IPS-18a (cell line): Measurements from ENCODE around the gene DUS1L.

Experiments used
- H3K27ac ChIP-seq: one replicate; pipeline ENCODE4 v1.5.1; 2013; ENCODE audit warnings: low read length
- H3K27me3 ChIP-seq: one replicate; pipeline ENCODE4 v1.6.1; 2013; ENCODE audit warnings: mild to moderate bottlenecking, low read length; ENCODE audit not compliant: control insufficient read depth, insufficient read depth
- H3K36me3 ChIP-seq: one replicate; pipeline ENCODE4 v1.6.1; 2013; ENCODE audit warnings: low read depth, low read length; ENCODE audit not compliant: control insufficient read depth
- H3K4me1 ChIP-seq: one replicate; pipeline ENCODE4 v1.6.1; 2013; ENCODE audit warnings: low read depth, low read length; ENCODE audit not compliant: control insufficient read depth
- H3K4me3 ChIP-seq: one replicate; pipeline ENCODE4 v1.5.1; 2013; ENCODE audit warnings: low read length
- H3K9ac ChIP-seq: one replicate; pipeline ENCODE4 v1.6.1; 2013; ENCODE audit warnings: mild to moderate bottlenecking, low read length, moderate library complexity
- H3K9me3 ChIP-seq: one replicate; pipeline ENCODE4 v1.6.1; 2013; ENCODE audit warnings: low read depth, low read length; ENCODE audit not compliant: control insufficient read depth

DUS1L gene

DNA sequence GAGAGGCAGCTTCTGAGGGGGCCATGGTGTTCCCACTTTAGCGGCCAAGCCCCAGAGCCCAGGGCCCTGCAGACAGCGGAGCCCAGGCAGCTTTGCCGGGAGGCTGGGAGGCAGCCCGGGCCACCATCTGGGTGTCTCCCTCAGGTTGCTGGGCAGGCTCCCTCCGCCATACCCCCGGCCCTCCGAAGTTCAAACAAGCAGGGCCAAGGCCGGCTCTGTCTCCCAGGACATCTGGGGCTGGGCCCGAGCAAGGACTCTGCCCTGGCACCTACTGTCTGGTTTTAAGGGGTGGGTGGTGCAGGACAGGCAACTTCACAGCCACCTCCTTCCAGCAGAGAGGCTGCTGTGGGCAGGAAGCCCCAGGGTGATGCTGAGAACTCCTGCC lies 2.6 kb downstream of the DUS1L start:
- H3K9me3 ChIP-seq, result no peaks in the 10 kb centered on the region
- H3K36me3 ChIP-seq, result peaks cover 30% of the 10 kb centered on the region
- H3K4me1 ChIP-seq, result no peaks in the 10 kb centered on the region
- no peak overlapping the region for H3K9ac ChIP-seq
- H3K27me3 ChIP-seq, result no peaks in the 10 kb centered on the region
- no peak overlapping the region for H3K27ac ChIP-seq
- H3K4me3 ChIP-seq, result no peak overlapping the region

DNA sequence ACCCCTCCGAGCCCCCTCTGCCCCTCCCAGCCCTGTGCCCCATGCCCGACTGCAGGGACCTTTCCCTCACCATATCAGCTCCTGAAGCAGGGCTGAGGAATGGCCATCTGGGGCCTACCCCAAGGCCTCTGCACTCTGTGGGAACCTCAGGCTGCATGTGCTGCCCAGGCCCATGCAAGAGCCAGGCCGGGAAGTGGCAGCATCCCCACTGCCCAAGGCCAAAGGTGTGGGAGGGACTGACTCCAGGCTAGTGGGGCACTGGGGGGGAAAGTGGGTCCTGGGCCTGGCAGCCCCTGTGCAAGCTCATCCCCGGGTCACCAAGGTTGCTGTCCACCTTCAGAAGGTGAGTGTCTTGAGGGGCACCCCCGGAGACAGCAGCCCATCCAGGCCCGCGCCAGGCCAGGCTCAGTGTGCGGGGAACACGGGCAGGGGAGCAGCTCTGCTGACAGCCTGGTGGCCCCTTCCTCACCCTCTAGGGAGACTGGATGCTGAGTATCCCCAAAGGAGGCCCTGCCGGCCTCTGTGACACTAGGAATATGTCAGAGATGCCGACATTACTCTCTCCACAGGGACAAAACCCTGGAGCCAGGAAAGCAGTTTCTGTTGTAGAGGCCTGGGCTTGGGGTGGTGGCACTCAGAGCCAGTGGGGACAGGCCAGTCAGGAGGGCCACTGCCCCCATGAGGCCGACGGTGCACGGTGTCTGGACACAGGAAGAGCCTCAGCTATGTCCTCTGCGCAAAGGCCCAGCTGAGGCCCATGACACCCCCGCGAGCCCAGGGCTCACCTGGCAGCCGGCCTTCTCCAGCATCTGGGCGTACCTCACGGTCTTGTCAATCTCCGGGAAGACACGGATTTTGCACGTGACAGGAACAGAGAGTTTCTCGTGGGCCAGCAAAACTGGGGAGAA lies 3.3 kb downstream of the DUS1L start:
- H3K27ac ChIP-seq, result no peak overlapping the region
- H3K4me1 ChIP-seq, result no peaks in the 10 kb centered on the region
- peaks cover 35% of the 10 kb centered on the region for H3K36me3 ChIP-seq
- H3K4me3 ChIP-seq, result no peak overlapping the region
- H3K9ac ChIP-seq, result no peak overlapping the region
- H3K27me3 ChIP-seq, result no peaks in the 10 kb centered on the region
- no peaks in the 10 kb centered on the region for H3K9me3 ChIP-seq

GRCh38 chr17:82061047-82061925 lies 4.3 kb downstream of the DUS1L start:
- H3K36me3 ChIP-seq, result peaks cover 45% of the 10 kb centered on the region
- no peaks in the 10 kb centered on the region for H3K9me3 ChIP-seq
- no peak overlapping the region for H3K9ac ChIP-seq
- H3K27me3 ChIP-seq, result no peaks in the 10 kb centered on the region
- no peak overlapping the region for H3K4me3 ChIP-seq
- H3K4me1 ChIP-seq, result no peaks in the 10 kb centered on the region
- H3K27ac ChIP-seq, result no peak overlapping the region

DNA sequence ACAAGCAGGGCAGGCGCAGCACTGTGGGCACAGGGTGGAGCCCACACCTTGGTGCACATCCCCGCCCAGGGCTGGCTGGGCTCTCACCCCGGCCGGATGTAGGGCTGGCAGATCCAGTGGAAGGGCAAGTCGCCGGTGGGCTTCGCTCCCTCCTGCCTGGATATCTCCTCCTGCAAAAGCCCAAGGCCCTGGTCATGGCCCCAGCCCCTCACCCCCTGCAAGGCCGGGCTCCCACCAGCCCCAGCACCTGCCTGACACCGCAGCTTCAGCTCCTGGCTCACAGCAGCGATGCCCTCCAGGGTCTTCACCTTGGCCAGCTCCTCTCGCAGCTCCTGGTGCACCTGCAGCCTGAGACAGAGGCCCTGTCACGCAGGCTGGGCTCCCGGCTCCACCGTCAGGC lies 5.0 kb downstream of the DUS1L start:
- no peak overlapping the region for H3K4me3 ChIP-seq
- no peak overlapping the region for H3K27ac ChIP-seq
- no peaks in the 10 kb centered on the region for H3K9me3 ChIP-seq
- no peaks in the 10 kb centered on the region for H3K4me1 ChIP-seq
- H3K36me3 ChIP-seq, result peaks cover 52% of the 10 kb centered on the region
- H3K9ac ChIP-seq, result no peak overlapping the region
- H3K27me3 ChIP-seq, result no peaks in the 10 kb centered on the region

DNA sequence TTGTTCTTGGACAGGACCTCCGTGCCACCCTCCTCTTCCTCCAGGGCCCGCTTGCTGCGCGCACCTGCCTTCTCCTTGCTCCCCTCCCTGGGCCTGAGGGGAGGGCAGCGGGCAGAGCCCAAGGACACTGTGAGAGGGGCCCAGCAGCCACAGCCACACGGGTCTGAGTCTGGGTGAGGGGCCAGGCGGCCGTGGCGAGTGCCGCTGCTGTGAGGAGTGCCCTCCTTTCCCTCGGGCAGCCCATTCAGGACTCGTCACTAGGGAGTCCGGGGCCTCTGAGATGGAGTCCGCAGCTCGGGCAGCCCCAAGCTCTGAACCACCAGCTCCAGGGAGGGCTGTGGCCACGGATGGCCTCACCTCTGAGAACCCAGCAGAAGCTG lies 5.6 kb downstream of the DUS1L start:
- peaks cover 55% of the 10 kb centered on the region for H3K36me3 ChIP-seq
- no peak overlapping the region for H3K9ac ChIP-seq
- H3K27me3 ChIP-seq, result no peaks in the 10 kb centered on the region
- H3K27ac ChIP-seq, result no peak overlapping the region
- no peaks in the 10 kb centered on the region for H3K4me1 ChIP-seq
- no peaks in the 10 kb centered on the region for H3K9me3 ChIP-seq
- no peak overlapping the region for H3K4me3 ChIP-seq

GRCh38 chr17:82059272-82060000 lies 6.2 kb downstream of the DUS1L start:
- Histone ChIP-seq H3K4me3 (no peak overlapping the region), H3K9me3 (no peaks in the 10 kb centered on the region), H3K9ac (no peak overlapping the region), H3K36me3 (peaks cover 61% of the 10 kb centered on the region), H3K27me3 (no peaks in the 10 kb centered on the region), H3K4me1 (no peaks in the 10 kb centered on the region), H3K27ac (no peak overlapping the region)

- Histone ChIP-seq H3K9ac (no peak overlapping the region), H3K36me3 (peaks cover 61% of the 10 kb centered on the region), H3K27ac (no peak overlapping the region), H3K4me3 (no peak overlapping the region), H3K27me3 (no peaks in the 10 kb centered on the region), H3K4me1 (no peaks in the 10 kb centered on the region), H3K9me3 (no peaks in the 10 kb centered on the region)
Observed at GRCh38 chr17:82058855-82059249, 6.8 kb downstream of the DUS1L start.

DNA sequence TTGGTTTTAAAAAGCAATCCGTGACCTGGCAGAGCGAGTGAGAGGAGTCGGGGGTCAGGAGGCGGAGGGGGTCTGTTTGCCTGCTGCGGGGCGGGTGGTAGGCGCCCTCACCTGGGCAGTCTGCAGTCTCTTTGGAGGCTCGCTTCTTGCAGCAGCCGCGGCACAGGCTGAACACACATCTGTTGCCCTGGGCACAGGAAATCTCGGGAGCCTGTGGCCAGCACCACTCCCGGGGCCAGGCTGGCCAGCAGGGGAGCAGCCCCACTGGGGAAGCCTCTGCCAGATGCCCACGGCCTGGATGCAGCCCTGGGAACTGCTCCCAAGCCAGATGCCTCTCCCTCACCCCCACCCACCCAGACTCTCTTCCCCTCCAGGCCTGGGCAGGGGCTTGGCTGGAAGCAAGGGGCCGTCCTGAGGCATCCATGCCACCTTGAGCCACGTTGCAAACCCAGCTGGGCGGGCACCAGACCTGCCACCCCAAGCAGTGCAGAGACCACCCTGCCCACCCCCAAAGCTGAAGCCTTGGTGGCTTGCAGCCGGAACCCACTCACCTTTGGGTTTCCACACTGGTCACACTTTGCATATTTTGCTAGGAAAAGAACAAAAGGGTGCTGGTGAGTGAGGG lies 7.3 kb downstream of the DUS1L start:
- Histone ChIP-seq H3K9me3 (no peaks in the 10 kb centered on the region), H3K27me3 (no peaks in the 10 kb centered on the region), H3K27ac (no peak overlapping the region), H3K36me3 (peaks cover 65% of the 10 kb centered on the region), H3K4me3 (no peak overlapping the region), H3K9ac (no peak overlapping the region), H3K4me1 (no peaks in the 10 kb centered on the region)

DNA sequence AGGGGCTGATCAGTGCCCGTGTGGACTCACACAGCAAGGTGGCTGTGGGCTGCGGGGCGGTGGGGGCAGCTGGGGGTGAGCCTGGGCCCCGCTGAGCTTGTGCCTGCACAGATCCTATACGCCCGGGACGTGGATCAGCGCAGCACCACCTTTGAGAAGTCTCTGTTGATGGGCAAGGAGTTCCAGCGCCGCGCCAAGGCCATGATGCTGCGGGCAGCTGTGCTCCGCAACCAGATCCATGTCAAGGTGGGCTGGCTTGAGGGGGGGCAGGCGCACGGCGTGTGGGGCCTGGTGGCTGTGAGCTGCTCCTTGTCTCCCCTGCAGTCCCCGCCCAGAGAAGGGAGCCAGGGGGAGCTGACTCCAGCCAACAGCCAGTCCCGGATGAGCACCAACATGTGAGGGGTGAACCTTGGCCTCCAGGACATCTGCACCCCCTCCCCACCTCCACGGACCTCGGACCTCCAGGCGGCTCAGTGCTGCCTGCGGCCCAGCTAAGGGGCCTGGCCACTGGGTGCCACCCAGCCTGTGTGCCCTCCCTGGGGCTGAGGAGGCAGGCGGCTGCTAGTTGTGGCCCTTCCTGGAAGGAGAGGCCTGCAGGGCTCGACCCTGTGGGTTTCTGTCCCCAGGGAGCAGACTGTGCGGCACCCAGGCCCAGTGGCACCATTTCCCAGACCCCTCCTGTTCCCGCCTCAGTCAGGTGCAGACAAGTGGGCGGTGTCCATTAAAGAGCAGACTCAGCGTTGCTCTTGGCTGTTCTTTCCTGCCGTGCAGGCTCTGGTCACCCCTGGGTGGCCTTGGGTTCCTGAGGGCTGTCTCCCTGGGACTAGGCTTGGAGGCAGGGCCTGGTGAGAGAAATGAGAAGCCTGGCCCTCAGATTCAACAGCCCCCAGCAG lies 8.6 kb downstream of the DUS1L start:
- Histone ChIP-seq H3K36me3 (peaks cover 63% of the 10 kb centered on the region), H3K27ac (no peak overlapping the region), H3K27me3 (no peaks in the 10 kb centered on the region), H3K9me3 (no peaks in the 10 kb centered on the region), H3K4me1 (no peaks in the 10 kb centered on the region), H3K4me3 (no peak overlapping the region), H3K9ac (no peak overlapping the region)

DNA sequence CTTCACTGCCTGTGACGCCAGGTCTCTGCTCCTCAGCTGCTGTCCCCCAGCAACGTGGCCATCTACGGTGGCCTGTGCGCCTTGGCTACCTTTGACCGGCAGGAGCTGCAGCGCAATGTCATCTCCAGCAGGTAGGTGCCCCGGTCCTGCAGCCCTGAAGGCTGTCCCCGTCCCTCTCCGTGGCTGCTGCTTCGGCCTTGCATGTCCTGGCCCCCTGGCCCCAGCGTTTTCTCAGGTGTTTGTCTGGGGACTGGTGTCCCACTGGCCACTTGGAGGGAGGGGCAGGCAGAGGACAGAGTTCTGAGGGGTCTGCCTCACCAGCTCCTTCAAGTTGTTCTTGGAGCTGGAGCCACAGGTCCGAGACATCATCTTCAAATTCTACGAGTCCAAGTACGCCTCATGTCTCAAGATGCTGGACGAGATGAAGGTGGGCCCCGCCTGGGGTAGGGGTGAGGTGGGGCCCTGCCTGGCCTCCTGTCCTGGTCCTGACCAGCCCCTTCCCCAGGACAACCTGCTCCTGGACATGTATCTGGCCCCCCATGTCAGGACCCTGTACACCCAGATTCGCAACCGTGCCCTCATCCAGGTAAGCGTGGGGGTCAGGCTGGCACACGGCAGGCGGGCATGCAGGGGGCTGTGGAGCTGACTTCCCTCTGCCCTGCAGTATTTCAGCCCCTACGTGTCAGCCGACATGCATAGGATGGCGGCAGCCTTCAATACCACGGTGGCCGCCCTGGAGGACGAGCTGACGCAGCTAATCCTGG lies 9.5 kb downstream of the DUS1L start:
- H3K27me3 ChIP-seq, result no peaks in the 10 kb centered on the region
- H3K4me1 ChIP-seq, result no peaks in the 10 kb centered on the region
- no peak overlapping the region for H3K27ac ChIP-seq
- no peak overlapping the region for H3K9ac ChIP-seq
- no peaks in the 10 kb centered on the region for H3K9me3 ChIP-seq
- peaks cover 57% of the 10 kb centered on the region for H3K36me3 ChIP-seq
- no peak overlapping the region for H3K4me3 ChIP-seq
